ENCODE results near the gene MEIS3.

MEIS3 gene

DNA sequence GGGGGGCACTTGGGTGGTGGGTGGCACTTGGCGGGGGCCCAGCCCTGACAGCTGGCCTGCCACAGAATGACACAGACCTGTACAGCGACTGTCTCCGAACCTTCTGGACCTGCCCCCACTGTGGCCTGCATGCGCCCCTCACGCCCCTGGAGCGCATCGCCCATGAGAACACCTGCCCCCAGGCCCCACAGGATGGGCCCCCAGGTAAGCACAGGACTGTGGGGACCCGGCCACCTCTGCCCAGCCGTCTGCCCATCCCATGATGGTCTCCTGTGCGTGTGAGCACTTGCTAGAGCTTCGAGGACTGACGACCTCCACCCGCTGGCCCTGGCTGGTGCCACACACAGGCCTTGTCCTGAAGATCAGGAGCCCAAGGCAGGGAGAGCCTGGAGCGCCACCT, 38.2 kb downstream of the MEIS3 start:
- Histone ChIP-seq H3K4me1 (ENCODE audit: insufficient read depth, low read length) (no peaks in the 10 kb centered on the region), H3K27ac (ENCODE audit: low read depth, low read length) (no peak overlapping the region), H3K9ac (ENCODE audit: low read depth, low read length) (no peak overlapping the region), H3K27me3 (ENCODE audit: insufficient read depth, low read length) (no peaks in the 10 kb centered on the region), H3K36me3 (ENCODE audit: insufficient read depth, low read length) (peaks cover 61% of the 10 kb centered on the region), H3K9me3 (ENCODE audit: insufficient read depth, low read depth, low read length) (no peaks in the 10 kb centered on the region), H3K4me3 (ENCODE audit: low read length) (no peak overlapping the region)
- WGBS, result 95% methylated on average over 14 of the region's 14 CpGs

DNA sequence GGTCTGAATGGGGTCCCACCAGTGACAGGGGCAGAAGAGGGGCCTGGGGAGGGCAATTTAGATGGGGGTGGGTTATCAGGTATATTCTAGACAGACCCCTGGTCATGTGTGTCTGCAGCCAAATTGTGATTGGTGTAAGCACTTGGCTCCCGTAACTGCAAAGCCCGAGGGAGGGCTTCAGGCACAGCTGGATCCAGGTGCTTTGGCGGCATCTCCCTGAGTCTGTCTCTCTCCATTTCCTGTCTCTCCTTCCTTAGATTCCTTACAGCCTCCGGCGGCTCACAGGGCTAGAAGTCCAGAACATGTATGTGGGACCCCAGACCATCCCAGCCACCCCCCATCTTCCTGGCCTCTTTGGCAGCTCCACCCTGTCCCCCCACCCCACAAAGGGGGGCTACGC, 38.8 kb downstream of the MEIS3 start:
- H3K27ac ChIP-seq (ENCODE audit: low read depth, low read length), result no peak overlapping the region
- WGBS, result 95% methylated on average over 6 of the region's 6 CpGs
- no peaks in the 10 kb centered on the region for H3K4me1 ChIP-seq (ENCODE audit: insufficient read depth, low read length)
- no peak overlapping the region for H3K4me3 ChIP-seq (ENCODE audit: low read length)
- H3K36me3 ChIP-seq (ENCODE audit: insufficient read depth, low read length), result peaks cover 66% of the 10 kb centered on the region
- H3K27me3 ChIP-seq (ENCODE audit: insufficient read depth, low read length), result no peaks in the 10 kb centered on the region
- H3K9ac ChIP-seq (ENCODE audit: low read depth, low read length), result no peak overlapping the region
- H3K9me3 ChIP-seq (ENCODE audit: insufficient read depth, low read depth, low read length), result no peaks in the 10 kb centered on the region

DNA sequence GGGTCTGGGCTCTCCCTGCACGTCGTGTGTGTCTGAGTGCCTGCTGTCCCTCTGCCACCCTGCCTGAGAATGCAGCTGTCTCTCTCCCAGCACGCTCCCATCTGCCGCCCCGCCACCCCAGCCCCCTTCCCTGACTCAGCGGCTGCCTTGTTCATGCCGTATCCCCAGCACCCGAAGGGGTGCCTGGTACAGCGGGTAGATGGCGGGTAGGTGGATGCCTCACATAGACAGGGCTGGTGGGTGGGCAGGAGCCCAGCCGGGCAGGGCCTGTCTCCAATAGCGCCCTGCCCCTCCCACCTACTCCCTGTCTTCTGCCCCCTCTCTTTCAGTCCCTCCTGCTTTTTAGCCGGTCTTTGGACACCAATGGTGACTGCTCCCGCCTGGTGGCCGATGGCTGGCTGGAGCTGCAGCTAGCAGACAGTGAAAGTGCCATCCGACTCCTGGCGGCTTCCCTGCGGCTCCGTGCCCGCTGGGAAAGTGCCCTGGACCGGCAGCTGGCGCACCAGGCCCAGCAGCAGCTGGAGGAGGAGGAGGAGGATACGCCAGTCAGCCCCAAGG, 39.9 kb downstream of the MEIS3 start:
- no peak overlapping the region for H3K9ac ChIP-seq (ENCODE audit: low read depth, low read length)
- 95% methylated on average over 23 of the region's 23 CpGs for WGBS

DNA sequence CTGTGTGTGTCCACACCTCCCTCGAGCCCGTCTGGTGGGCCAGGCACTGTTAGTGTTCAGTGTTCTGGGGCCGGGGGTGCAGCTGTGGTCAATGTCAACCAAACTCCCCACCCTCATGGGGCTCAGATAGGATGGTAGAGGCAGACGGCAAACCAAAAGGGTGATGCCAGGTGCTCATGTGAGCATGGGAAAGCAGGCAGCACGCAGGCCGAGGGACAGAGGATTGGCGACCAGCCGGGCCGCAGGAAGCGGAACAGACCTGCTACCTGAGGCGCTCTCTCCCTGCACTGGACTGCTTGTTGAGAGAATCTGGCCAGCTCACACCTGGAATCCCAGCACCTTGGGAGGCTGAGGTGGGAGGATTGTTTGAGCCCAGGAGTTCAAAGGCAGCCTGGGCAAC, 41.1 kb downstream of the MEIS3 start:
- 97% methylated on average over 11 of the region's 11 CpGs for WGBS
- no peaks in the 10 kb centered on the region for H3K9me3 ChIP-seq (ENCODE audit: insufficient read depth, low read depth, low read length)
- H3K36me3 ChIP-seq (ENCODE audit: insufficient read depth, low read length), result peaks cover 88% of the 10 kb centered on the region
- H3K9ac ChIP-seq (ENCODE audit: low read depth, low read length), result no peak overlapping the region
- no peaks in the 10 kb centered on the region for H3K4me1 ChIP-seq (ENCODE audit: insufficient read depth, low read length)
- no peaks in the 10 kb centered on the region for H3K27me3 ChIP-seq (ENCODE audit: insufficient read depth, low read length)
- no peak overlapping the region for H3K4me3 ChIP-seq (ENCODE audit: low read length)
- H3K27ac ChIP-seq (ENCODE audit: low read depth, low read length), result no peak overlapping the region

More for the DNA sequence above, 39.9 kb downstream of the MEIS3 start:
- peaks cover 77% of the 10 kb centered on the region for H3K36me3 ChIP-seq (ENCODE audit: insufficient read depth, low read length)
- no peaks in the 10 kb centered on the region for H3K9me3 ChIP-seq (ENCODE audit: insufficient read depth, low read depth, low read length)
- H3K4me3 ChIP-seq (ENCODE audit: low read length), result no peak overlapping the region
- no peaks in the 10 kb centered on the region for H3K4me1 ChIP-seq (ENCODE audit: insufficient read depth, low read length)
- no peak overlapping the region for H3K27ac ChIP-seq (ENCODE audit: low read depth, low read length)
- no peaks in the 10 kb centered on the region for H3K27me3 ChIP-seq (ENCODE audit: insufficient read depth, low read length)

DNA sequence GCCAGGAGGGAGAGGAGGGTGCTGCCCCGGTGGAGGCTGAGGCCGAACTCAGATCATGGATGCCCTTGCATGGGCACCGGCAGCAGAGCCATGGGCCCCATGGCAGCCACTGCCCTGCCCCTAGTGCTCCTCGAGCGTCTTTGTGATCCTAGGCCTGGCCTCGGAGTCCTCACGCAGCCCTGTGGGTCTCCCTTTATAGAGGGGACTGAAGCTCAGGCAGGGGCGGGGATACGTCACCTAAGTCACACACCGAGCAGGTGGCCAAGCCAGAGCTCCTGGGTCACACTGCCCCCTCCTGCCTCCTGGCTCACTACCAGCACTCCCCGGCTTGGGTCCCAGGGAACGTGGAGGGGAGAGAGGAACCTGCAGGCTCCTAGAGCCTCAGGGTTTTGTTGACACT, 41.5 kb downstream of the MEIS3 start:
- no peak overlapping the region for H3K27ac ChIP-seq (ENCODE audit: low read depth, low read length)

DNA sequence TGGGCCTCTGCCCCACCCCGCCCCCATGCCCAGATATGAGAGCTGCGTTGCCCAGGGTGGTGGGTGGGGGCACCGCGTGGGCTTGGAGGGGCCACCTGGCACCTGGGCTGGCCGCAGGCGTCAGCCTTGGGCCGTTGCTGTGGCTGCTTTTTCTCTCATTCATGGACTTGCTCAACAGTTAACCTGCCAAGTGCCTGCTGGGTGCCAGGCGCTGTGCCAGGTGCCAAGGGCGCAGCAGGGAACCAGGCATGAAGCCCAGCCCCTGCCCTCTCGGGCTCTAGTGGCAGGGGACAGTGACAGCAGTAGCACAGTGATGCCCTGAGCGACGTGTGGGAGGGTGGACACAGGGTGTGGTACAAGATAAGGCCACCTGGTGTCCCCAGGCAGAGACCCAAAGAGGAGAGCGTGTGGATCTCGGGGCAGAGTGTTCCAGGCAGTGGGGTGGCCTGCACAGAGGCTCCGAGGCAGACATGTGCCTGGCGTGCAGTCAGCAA, 42.1 kb downstream of the MEIS3 start:
- no peak overlapping the region for H3K4me3 ChIP-seq (ENCODE audit: low read length)
- H3K9ac ChIP-seq (ENCODE audit: low read depth, low read length), result no peak overlapping the region
- no peak overlapping the region for H3K27ac ChIP-seq (ENCODE audit: low read depth, low read length)
- no peaks in the 10 kb centered on the region for H3K27me3 ChIP-seq (ENCODE audit: insufficient read depth, low read length)
- WGBS, result 96% methylated on average over 16 of the region's 16 CpGs
- H3K36me3 ChIP-seq (ENCODE audit: insufficient read depth, low read length), result peaks cover 95% of the 10 kb centered on the region
- no peaks in the 10 kb centered on the region for H3K4me1 ChIP-seq (ENCODE audit: insufficient read depth, low read length)
- H3K9me3 ChIP-seq (ENCODE audit: insufficient read depth, low read depth, low read length), result no peaks in the 10 kb centered on the region

More for the DNA sequence above, 41.5 kb downstream of the MEIS3 start:
- 88% methylated on average over 12 of the region's 12 CpGs for WGBS
- no peaks in the 10 kb centered on the region for H3K27me3 ChIP-seq (ENCODE audit: insufficient read depth, low read length)
- no peak overlapping the region for H3K9ac ChIP-seq (ENCODE audit: low read depth, low read length)
- no peaks in the 10 kb centered on the region for H3K9me3 ChIP-seq (ENCODE audit: insufficient read depth, low read depth, low read length)
- H3K4me3 ChIP-seq (ENCODE audit: low read length), result no peak overlapping the region
- H3K4me1 ChIP-seq (ENCODE audit: insufficient read depth, low read length), result no peaks in the 10 kb centered on the region
- peaks cover 92% of the 10 kb centered on the region for H3K36me3 ChIP-seq (ENCODE audit: insufficient read depth, low read length)

DNA sequence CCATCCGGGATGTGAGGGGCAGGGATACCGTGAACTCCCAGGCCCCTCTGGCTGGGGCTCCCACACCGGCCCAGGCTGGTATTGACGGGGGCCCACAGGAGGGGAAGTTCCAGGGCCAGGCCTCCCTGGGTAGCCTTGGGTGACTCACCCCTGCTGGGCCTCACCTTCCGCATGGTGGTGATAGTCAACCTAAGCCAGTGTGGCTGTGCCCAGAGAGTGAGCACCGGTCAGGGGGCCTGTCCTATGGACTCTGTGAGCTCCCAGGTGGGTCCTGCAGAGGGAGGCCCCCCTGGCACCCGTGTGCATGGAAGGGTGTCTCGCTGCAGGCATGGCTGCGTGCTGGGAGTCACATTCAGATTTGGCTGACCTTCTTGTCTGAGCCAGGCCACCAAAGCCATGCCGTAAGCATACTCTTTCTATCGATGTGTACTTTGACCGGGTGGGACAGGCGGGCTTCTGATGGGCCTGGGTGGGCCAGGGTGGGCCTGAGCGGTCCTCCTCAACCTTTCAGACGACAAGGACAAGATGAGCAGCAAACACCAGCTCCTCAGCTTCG, 42.7 kb downstream of the MEIS3 start:
- Histone ChIP-seq H3K9ac (ENCODE audit: low read depth, low read length) (no peak overlapping the region), H3K27me3 (ENCODE audit: insufficient read depth, low read length) (no peaks in the 10 kb centered on the region), H3K4me3 (ENCODE audit: low read length) (no peak overlapping the region), H3K27ac (ENCODE audit: low read depth, low read length) (no peak overlapping the region), H3K9me3 (ENCODE audit: insufficient read depth, low read depth, low read length) (no peaks in the 10 kb centered on the region), H3K4me1 (ENCODE audit: insufficient read depth, low read length) (no peaks in the 10 kb centered on the region), H3K36me3 (ENCODE audit: insufficient read depth, low read length) (peaks cover 95% of the 10 kb centered on the region)
- WGBS, result 92% methylated on average over 16 of the region's 16 CpGs

DNA sequence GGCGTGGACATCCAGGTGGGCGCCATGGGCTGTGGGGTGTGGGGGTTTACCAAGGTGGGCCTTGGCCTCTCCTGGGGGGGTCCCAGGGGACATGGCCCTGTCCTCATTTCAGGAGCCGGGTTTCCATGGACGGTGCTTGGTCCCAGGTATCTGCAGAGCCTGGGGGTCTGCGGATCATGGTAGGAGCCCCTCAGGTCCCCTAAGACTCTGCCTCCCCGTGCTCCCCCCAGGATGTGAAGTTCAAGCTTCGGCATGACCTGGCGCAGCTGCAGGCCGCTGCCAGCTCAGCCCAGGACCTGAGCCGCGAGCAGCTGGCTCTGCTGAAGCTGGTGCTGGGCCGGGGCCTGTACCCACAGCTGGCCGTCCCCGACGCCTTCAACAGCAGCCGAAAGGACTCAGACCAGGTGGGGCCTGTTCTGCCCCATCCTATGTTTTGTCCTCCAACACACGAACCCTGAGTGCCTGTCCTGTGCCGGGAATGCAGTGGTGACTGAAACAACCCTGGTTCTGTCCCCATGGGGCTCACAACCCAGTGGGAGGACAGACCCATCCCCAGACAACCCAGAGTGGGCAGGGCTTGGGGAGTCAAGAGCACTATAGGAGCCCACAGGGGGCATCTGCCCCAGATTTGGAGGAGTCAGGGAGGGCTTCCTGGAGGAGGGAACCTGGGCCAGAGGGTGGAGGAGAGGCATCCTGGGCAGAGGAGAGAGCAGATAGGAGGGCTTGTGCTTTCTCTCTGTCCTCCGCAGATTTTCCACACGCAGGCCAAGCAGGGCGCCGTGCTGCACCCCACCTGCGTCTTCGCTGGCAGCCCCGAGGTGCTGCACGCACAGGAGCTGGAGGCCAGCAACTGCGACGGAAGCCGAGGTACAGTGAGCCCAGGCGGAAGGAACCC, 43.4 kb downstream of the MEIS3 start:
- WGBS, result 95% methylated on average over 30 of the region's 30 CpGs

DNA sequence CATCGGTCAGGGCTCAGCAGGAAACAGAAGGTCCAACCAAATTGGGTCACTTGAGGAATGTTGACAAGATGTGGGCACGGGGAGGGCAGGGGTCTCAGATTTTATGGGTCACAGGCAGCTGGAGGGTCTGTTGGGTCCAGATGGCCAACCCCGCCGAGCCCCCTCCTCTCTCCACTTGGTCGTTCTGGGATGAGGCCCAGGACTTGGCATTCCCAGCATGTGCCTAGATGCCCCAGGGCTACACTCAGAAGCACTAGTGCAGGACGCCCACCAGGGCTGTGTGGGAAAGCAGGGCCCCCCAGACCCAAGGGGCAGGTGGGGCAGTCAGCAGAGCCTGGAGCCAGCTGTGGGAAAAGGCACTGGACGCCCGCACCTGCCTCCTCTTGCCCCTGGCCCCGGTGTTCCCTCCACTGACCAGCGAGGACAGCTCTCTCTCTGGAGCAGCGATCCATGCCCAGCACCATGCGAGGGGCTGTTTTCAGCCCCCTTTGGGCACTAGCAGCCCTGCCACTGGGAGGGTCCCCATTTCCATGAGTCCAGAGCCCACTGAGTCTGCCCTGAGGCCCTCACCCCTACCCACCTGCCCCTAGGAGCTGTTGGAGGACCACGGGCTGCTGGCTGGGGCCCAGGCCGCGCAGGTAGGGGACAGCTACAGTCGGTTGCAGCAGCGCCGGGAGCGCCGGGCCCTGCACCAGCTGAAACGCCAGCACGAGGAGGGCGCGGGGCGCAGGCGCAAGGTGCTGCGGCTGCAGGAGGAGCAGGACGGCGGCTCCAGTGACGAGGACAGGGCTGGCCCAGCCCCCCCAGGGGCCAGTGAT, 44.2 kb downstream of the MEIS3 start:
- no peaks in the 10 kb centered on the region for H3K27me3 ChIP-seq (ENCODE audit: insufficient read depth, low read length)
- peaks cover 89% of the 10 kb centered on the region for H3K36me3 ChIP-seq (ENCODE audit: insufficient read depth, low read length)
- no peak overlapping the region for H3K9ac ChIP-seq (ENCODE audit: low read depth, low read length)
- no peaks in the 10 kb centered on the region for H3K9me3 ChIP-seq (ENCODE audit: insufficient read depth, low read depth, low read length)
- no peak overlapping the region for H3K27ac ChIP-seq (ENCODE audit: low read depth, low read length)
- H3K4me3 ChIP-seq (ENCODE audit: low read length), result no peak overlapping the region
- no peaks in the 10 kb centered on the region for H3K4me1 ChIP-seq (ENCODE audit: insufficient read depth, low read length)
- WGBS, result 96% methylated on average over 30 of the region's 30 CpGs

More for the DNA sequence above, 43.4 kb downstream of the MEIS3 start:
- Histone ChIP-seq H3K9ac (ENCODE audit: low read depth, low read length) (no peak overlapping the region), H3K27ac (ENCODE audit: low read depth, low read length) (no peak overlapping the region), H3K36me3 (ENCODE audit: insufficient read depth, low read length) (peaks cover 93% of the 10 kb centered on the region), H3K27me3 (ENCODE audit: insufficient read depth, low read length) (no peaks in the 10 kb centered on the region), H3K4me1 (ENCODE audit: insufficient read depth, low read length) (no peaks in the 10 kb centered on the region), H3K9me3 (ENCODE audit: insufficient read depth, low read depth, low read length) (no peaks in the 10 kb centered on the region), H3K4me3 (ENCODE audit: low read length) (no peak overlapping the region)

DNA sequence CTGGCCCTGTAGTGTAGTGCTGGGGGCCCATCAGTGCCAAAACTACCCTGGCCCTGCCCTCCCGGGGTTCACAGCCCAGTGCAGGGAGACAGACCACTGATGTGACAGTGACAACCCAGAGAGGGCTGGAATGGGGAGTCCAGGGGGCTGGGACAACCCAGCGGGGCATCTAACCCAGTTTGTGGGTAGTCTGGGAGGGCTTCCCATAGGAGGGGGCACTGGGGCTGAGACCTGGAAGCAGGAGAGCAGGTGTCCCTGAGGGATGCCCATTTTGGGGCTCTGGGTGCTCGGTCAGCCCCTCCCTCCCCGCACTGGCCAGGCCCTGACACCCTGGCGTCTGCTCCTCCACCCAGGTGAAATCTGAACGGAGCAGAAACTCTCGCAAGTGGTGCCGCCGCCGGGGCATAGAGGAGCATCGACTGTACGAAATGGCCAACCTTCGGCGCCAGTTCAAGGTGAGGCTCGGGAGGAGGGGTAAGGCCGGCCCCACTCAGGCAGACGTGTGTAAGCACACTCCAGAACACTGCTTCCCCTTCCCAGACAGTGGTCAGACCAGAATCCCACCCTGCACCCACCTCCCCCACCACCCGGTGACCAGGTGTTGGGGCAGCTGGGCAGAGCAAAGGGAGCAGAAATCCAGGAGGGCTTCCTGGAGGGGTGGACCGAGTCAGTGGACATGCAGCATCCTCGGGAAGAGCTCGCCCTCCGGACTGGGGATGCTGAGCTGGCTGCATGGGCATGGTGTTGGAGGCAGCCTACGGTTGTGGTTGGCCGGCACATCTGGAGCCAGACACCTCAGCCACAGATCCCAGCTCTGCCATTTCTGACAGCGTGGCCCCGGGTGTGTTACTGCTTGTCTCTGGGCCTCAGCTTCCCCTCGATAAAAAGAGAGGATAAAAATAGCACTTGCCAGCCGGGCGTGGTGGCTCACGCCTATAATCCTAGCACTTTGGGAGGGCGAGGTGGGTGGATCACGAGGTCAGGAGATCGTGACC, 45.8 kb downstream of the MEIS3 start:
- Histone ChIP-seq H3K27me3 (ENCODE audit: insufficient read depth, low read length) (no peaks in the 10 kb centered on the region), H3K4me3 (ENCODE audit: low read length) (no peak overlapping the region), H3K27ac (ENCODE audit: low read depth, low read length) (no peak overlapping the region), H3K9ac (ENCODE audit: low read depth, low read length) (no peak overlapping the region), H3K36me3 (ENCODE audit: insufficient read depth, low read length) (peaks cover 91% of the 10 kb centered on the region), H3K4me1 (ENCODE audit: insufficient read depth, low read length) (no peaks in the 10 kb centered on the region), H3K9me3 (ENCODE audit: insufficient read depth, low read depth, low read length) (no peaks in the 10 kb centered on the region)
- 94% methylated on average over 33 of the region's 33 CpGs for WGBS

Measured in HUES64 (cell line).